GM12891 (cell line): ENCODE data around the gene NME8.

Experiments used
- PAX5 ChIP-seq: IDR thresholded peaks from 2 replicates; pipeline ENCODE4 v1.6.1; 2011; ENCODE audit warnings: low read length, moderate library complexity, mild to moderate bottlenecking; ENCODE audit not compliant: insufficient read depth, severe bottlenecking
- POLR2A ChIP-seq: IDR thresholded peaks from 2 replicates; pipeline ENCODE4 v1.6.1; 2011; ENCODE audit warnings: low read depth, low read length, control low read depth
- POLR2AphosphoS5 ChIP-seq: IDR thresholded peaks from 2 replicates; pipeline ENCODE4 v1.6.1; 2011; ENCODE audit warnings: low read depth, low read length, control low read depth
- POU2F2 ChIP-seq: IDR thresholded peaks from 2 replicates; pipeline ENCODE4 v1.6.1; 2011; ENCODE audit warnings: low read depth, mild to moderate bottlenecking, control low read depth, low read length, moderate library complexity
- SPI1 ChIP-seq: IDR thresholded peaks from 2 replicates; pipeline ENCODE4 v1.6.1; 2011; ENCODE audit warnings: low read depth, low read length, control low read depth
- TAF1 ChIP-seq: IDR thresholded peaks from 2 replicates; pipeline ENCODE4 v1.6.1; 2011; ENCODE audit warnings: low read depth, low read length, control low read depth

GRCh38 chr7:37916673-37917660 lies 68.6 kb downstream of the NME8 start, which contains the start of gene SFRP4:
- TF ChIP-seq POLR2A (no peak), TAF1 (no peak), POLR2AphosphoS5 (no peak), SPI1 (no peak), PAX5 (no peak), POU2F2 (no peak)
